ENCODE results near the gene ZNF682. TPM values are rescaled to one million over a fixed set of nuclear protein-coding genes. Genes with fewer than 3 reads are reported as not detected.
A peak's percentile ranks its signal among the peaks of the same experiment; 100 is the strongest.
"Not testable (repeated sequence)": the region's sequence is repeated elsewhere in the genome, so short reads cannot be mapped to it uniquely, and the experiment has no call there.

The ZNF682 gene
- total RNA-seq, 1 donor from 2014 or later: 1.1 TPM

- intact Hi-C loops (cut with DNase I): loop anchor here (1.0 to 5.0 kb wide), 4 partner anchors 26 to 213 kb away; partner anchors contain the start of genes ZNF253, ZNF486 and ZNF682
- H3K27ac ChIP-seq: peak within 1 kb of the TSS; percentile 6 to 54
- peaks cover 0 to 3% of the 10 kb centered on the region in 2 donors for H3K4me1 ChIP-seq
- no peak for TF ChIP-seq CTCF (IDR thresholded peaks at IDR 0.05)
- H3K9me3 ChIP-seq: no peaks in the 10 kb centered on the region
- peak within 1 kb of the TSS; percentile 68 to 71 for H3K4me3 ChIP-seq
- no peaks in the 10 kb centered on the region for H3K27me3 ChIP-seq
- DNase-seq (ENCODE audit: low spot score in 2 of 2): peak; percentile 92 to 98
- no peaks in the 10 kb centered on the region for H3K36me3 ChIP-seq
Observed at GRCh38 chr19:20077791-20078463, 38.6 kb upstream of the ZNF682 start, which contains the start of gene ZNF90. Gene ZNF90, plus strand, starts transcription at chr19:20078000. Its CDS starts 133 bp downstream, at chr19:20078133.

- no peaks in the 10 kb centered on the region for H3K36me3 ChIP-seq
- H3K4me1 ChIP-seq: no peaks in the 10 kb centered on the region
- no peaks in the 10 kb centered on the region for H3K27me3 ChIP-seq
- H3K4me3 ChIP-seq: no peak overlapping the region
- no peak overlapping the region for H3K27ac ChIP-seq
- intact Hi-C loops (cut with DNase I): no loop called here
- H3K9me3 ChIP-seq: no peaks in the 10 kb centered on the region
- DNase-seq (ENCODE audit: low spot score in 2 of 2): no peak
- no peak for TF ChIP-seq CTCF (IDR thresholded peaks at IDR 0.05)
Observed at GRCh38 chr19:20072936-20073335, 33.6 kb upstream of the ZNF682 start.

GRCh38 chr19:20070691-20071090, 31.4 kb upstream of the ZNF682 start:
- Histone ChIP-seq H3K4me3 (no peak overlapping the region), H3K9me3 (no peaks in the 10 kb centered on the region), H3K36me3 (no peaks in the 10 kb centered on the region), H3K27me3 (no peaks in the 10 kb centered on the region), H3K4me1 (no peaks in the 10 kb centered on the region), H3K27ac (no peak overlapping the region)
- intact Hi-C loops (cut with DNase I): no loop called here
- TF ChIP-seq CTCF (IDR thresholded peaks at IDR 0.05): no peak
- DNase-seq (ENCODE audit: low spot score in 2 of 2): no peak

- DNase-seq (ENCODE audit: low spot score in 2 of 2); H3K4me3 ChIP-seq; intact Hi-C loops (cut with DNase I); H3K27me3 ChIP-seq; H3K9me3 ChIP-seq; H3K27ac ChIP-seq; H3K4me1 ChIP-seq; H3K36me3 ChIP-seq: not testable (repeated sequence)
Observed at GRCh38 chr19:20068559-20068958, 29.3 kb upstream of the ZNF682 start.

DNA sequence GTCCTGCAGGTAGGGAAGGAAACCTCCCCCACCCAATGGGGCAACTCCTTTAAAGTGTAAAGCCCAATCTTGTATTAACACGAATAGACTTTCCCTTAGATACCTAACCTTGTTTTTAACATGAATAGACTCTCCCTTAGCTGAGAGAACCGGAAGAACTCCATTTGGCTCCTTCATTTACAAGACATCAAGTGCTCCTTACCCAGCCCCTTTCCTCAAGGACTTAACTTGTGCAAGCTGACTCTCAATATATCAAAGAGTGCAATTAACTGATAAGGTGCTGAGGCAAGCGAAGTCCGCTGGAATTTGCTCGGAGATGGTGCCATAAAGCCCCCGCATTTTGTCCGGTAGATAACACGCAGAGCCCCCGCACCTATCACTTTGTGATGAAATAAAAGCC, 28.6 kb upstream of the ZNF682 start:
- intact Hi-C loops (cut with DNase I): no loop called here
- TF ChIP-seq CTCF (IDR thresholded peaks at IDR 0.05): no peak
- H3K36me3 ChIP-seq: no peaks in the 10 kb centered on the region
- no peak for DNase-seq (ENCODE audit: low spot score in 2 of 2)
- no peaks in the 10 kb centered on the region for H3K27me3 ChIP-seq
- H3K27ac ChIP-seq: no peak overlapping the region
- H3K4me3 ChIP-seq: no peak overlapping the region
- H3K9me3 ChIP-seq: no peaks in the 10 kb centered on the region
- no peaks in the 10 kb centered on the region for H3K4me1 ChIP-seq

GRCh38 chr19:20066861-20067260, 27.6 kb upstream of the ZNF682 start:
- H3K36me3 ChIP-seq: no peaks in the 10 kb centered on the region
- H3K27ac ChIP-seq: no peak overlapping the region
- no peak for TF ChIP-seq CTCF (IDR thresholded peaks at IDR 0.05)
- intact Hi-C loops (cut with DNase I): no loop called here
- H3K9me3 ChIP-seq: no peaks in the 10 kb centered on the region
- DNase-seq (ENCODE audit: low spot score in 2 of 2): no peak
- no peak overlapping the region for H3K4me3 ChIP-seq
- H3K4me1 ChIP-seq: no peaks in the 10 kb centered on the region
- H3K27me3 ChIP-seq: no peaks in the 10 kb centered on the region

Measured in ascending aorta (tissue), 2 donors.